Keratinocyte (primary cell): ENCODE measurements around the gene FIGN. TPM values are rescaled to one million over a fixed set of nuclear protein-coding genes. Genes with fewer than 3 reads are reported as not detected.

Source experiments
- DNase-seq: peaks from one replicate; pipeline ENCODE4 v3.0.0-alpha.2; 2011; ENCODE audit warnings: low read depth, missing footprints, low spot score
- FAIRE-seq: peaks from 2 replicates; lab custom pipeline; 2011; peaks lifted over from hg19 to GRCh38; lab: Jason Lieb, UNC
- H2AFZ ChIP-seq: 2 replicates; pipeline ENCODE4 v1.6.0; 2012; ENCODE audit warnings: low read length, control low read depth, inconsistent platforms; ENCODE audit not compliant: control insufficient read depth
- H3K27ac ChIP-seq: 2 replicates; pipeline ENCODE4 v1.5.1; 2011; ENCODE audit warnings: low read length; ENCODE audit not compliant: control insufficient read depth, insufficient read depth
- H3K27me3 ChIP-seq: 3 replicates; pipeline ENCODE4 v1.6.0; 2011; ENCODE audit warnings: low read length; ENCODE audit not compliant: control insufficient read depth, insufficient read depth; ENCODE audit errors: extremely low read depth
- H3K36me3 ChIP-seq, 2 experiments: 2 replicates in 1 of 2; 3 replicates in 1 of 2; pipeline ENCODE4 v1.5.1; 2011; ENCODE audit warnings: low read length in 2 of 2, mild to moderate bottlenecking in 1 of 2; ENCODE audit not compliant: control insufficient read depth in 2 of 2, insufficient read depth in 2 of 2; ENCODE audit errors: extremely low read depth in 1 of 2
- H3K4me1 ChIP-seq: 3 replicates; pipeline ENCODE4 v1.5.1; 2011; ENCODE audit warnings: low read length; ENCODE audit not compliant: control insufficient read depth, insufficient read depth; ENCODE audit errors: extremely low read depth
- H3K4me2 ChIP-seq: 3 replicates; pipeline ENCODE4 v1.6.0; 2011; ENCODE audit warnings: low read depth, low read length; ENCODE audit not compliant: control insufficient read depth, insufficient read depth; ENCODE audit errors: extremely low read depth
- H3K4me3 ChIP-seq, 3 experiments: fragments of 200-600 bp in 1 of 3; sonication (generic) in 1 of 3; 2 replicates in 2 of 3; 3 replicates in 1 of 3; pipeline ENCODE4 v1.5.1; 2011 to 2016; ENCODE audit warnings: low read length in 3 of 3, mild to moderate bottlenecking in 3 of 3, control low read depth in 2 of 3, inconsistent platforms in 1 of 3, low read depth in 1 of 3, mixed read lengths in 1 of 3, mixed run types in 1 of 3, moderate library complexity in 1 of 3; ENCODE audit not compliant: control insufficient read depth in 2 of 3, insufficient read depth in 2 of 3; ENCODE audit errors: extremely low read depth in 1 of 3
- H3K79me2 ChIP-seq: 2 replicates; pipeline ENCODE4 v1.6.0; 2012; ENCODE audit warnings: low read length; ENCODE audit not compliant: control insufficient read depth, insufficient read depth
- H3K9ac ChIP-seq: 3 replicates; pipeline ENCODE4 v1.6.0; 2011; ENCODE audit warnings: low read length; ENCODE audit not compliant: control insufficient read depth, insufficient read depth; ENCODE audit errors: extremely low read depth
- H3K9me1 ChIP-seq: 3 replicates; pipeline ENCODE4 v1.6.0; 2011; ENCODE audit warnings: low read length; ENCODE audit not compliant: control insufficient read depth, insufficient read depth; ENCODE audit errors: extremely low read depth
- H3K9me3 ChIP-seq: 2 replicates; pipeline ENCODE4 v1.5.1; 2012; ENCODE audit warnings: low read depth, low read length; ENCODE audit not compliant: control insufficient read depth
- H4K20me1 ChIP-seq: 3 replicates; pipeline ENCODE4 v1.6.0; 2011; ENCODE audit warnings: low read length; ENCODE audit not compliant: control insufficient read depth, insufficient read depth; ENCODE audit errors: extremely low read depth
- CTCF ChIP-seq, 3 experiments: IDR thresholded peaks in 1 of 3; conservative IDR thresholded peaks in 1 of 3; optimal IDR thresholded peaks in 1 of 3; 2 replicates in 2 of 3; 3 replicates in 1 of 3; pipeline versions ENCODE3 to v1.5.1; 2011; ENCODE audit warnings: low read length in 3 of 3, mild to moderate bottlenecking in 3 of 3, moderate library complexity in 2 of 3, control low read depth in 1 of 3, inconsistent platforms in 1 of 3; ENCODE audit not compliant: insufficient read depth in 2 of 3; ENCODE audit errors: extremely low read depth in 1 of 3
- EZH2 ChIP-seq: IDR thresholded peaks from one replicate; pipeline ENCODE4 v1.6.1; 2012; ENCODE audit warnings: inconsistent platforms, mild to moderate bottlenecking, low read length, moderate library complexity
- dilution Hi-C: fragments of 300-500 bp; cut with MboI; formaldehyde crosslinking; loops from one replicate; pipeline ENCODE4 v1.7.0; 2020; ENCODE audit warnings: low sequenced_read_pairs; ENCODE audit not compliant: extremely low pct_ligation_motif_present
- polyA plus RNA-seq, 5 experiments: library from polyadenylated mRNA; depleted of rRNA in 3 of 5; stranded (reverse) in 3 of 5; stranded (forward) in 1 of 5; unstranded in 1 of 5; fragments of >200 nt; gene quantifications; 1 replicate in 1 of 5; 2 replicates in 3 of 5; 3 replicates in 1 of 5; pipeline versions ENCODE4 v1.2.1 to v1.2.3, GENCODE V29; 2011 to 2012; ENCODE audit warnings: missing spikeins in 2 of 5, low read depth in 1 of 5, low replicate concordance in 1 of 5

The FIGN gene
- polyA plus RNA-seq, 1 donor (not counting 4 experiments of a cell fraction or from before 2014, with no cell fraction given), result 2.9 TPM

GRCh38 chr2:163773276-163773675 lies 37.5 kb upstream of the FIGN start:
- Histone ChIP-seq H3K4me1 (peaks cover 46% of the 10 kb centered on the region), H3K79me2 (no peaks in the 10 kb centered on the region), H3K9me3 (no peaks in the 10 kb centered on the region), H3K36me3 (no peaks in the 10 kb centered on the region), H4K20me1 (no peaks in the 10 kb centered on the region), H3K4me3 (no peak overlapping the region), H2AFZ (no peak overlapping the region), H3K4me2 (no peak overlapping the region), H3K9ac (no peak overlapping the region), H3K9me1 (no peaks in the 10 kb centered on the region), H3K27me3 (no peaks in the 10 kb centered on the region), H3K27ac (no peak overlapping the region)
- DNase-seq (no peak), FAIRE-seq (no peak)
- dilution Hi-C loops, result no loop called here
- TF ChIP-seq EZH2 (no peak), CTCF (optimal IDR thresholded peaks at IDR 0.05 in 1 of 3, IDR thresholded peaks at IDR 0.05 in 1 of 3, conservative IDR thresholded peaks at IDR 0.05 in 1 of 3; ENCODE audit: extremely low read depth in 1 of 3, insufficient read depth in 2 of 3, low read length in 3 of 3) (no peak)

GRCh38 chr2:163771596-163771995 lies 35.8 kb upstream of the FIGN start:
- H3K4me2 ChIP-seq, result peak overlapping the region; percentile 55
- DNase-seq, result no peak
- dilution Hi-C loops, result no loop called here
- H3K9ac ChIP-seq, result no peak overlapping the region
- H3K36me3 ChIP-seq, result no peaks in the 10 kb centered on the region
- no peaks in the 10 kb centered on the region for H3K9me3 ChIP-seq
- no peak for TF ChIP-seq EZH2
- no peak for TF ChIP-seq CTCF (optimal IDR thresholded peaks at IDR 0.05 in 1 of 3, IDR thresholded peaks at IDR 0.05 in 1 of 3, conservative IDR thresholded peaks at IDR 0.05 in 1 of 3; ENCODE audit: extremely low read depth in 1 of 3, insufficient read depth in 2 of 3, low read length in 3 of 3)
- no peaks in the 10 kb centered on the region for H3K9me1 ChIP-seq
- peaks cover 35% of the 10 kb centered on the region for H3K4me1 ChIP-seq
- no peaks in the 10 kb centered on the region for H3K27me3 ChIP-seq
- no peaks in the 10 kb centered on the region for H3K79me2 ChIP-seq
- peak overlapping the region; percentile 75 for H3K27ac ChIP-seq
- no peaks in the 10 kb centered on the region for H4K20me1 ChIP-seq
- peak; percentile 88 for FAIRE-seq
- H2AFZ ChIP-seq, result peak overlapping the region; percentile 65
- H3K4me3 ChIP-seq, result peak overlapping the region in 1 of 3 experiments; percentile 13
